Esophagus muscularis mucosa (tissue), 4 donors: Measurements from ENCODE around the gene DMD. TPM values are rescaled to one million over a fixed set of nuclear protein-coding genes. Genes with fewer than 3 reads are reported as not detected.

Experiments
- DNase-seq: peaks from one replicate; pipeline ENCODE4 v3.0.0-alpha.2; 2017; ENCODE audit errors: extremely low spot score
- H3K27ac ChIP-seq, 4 donors: fragments of 200-600 bp; sonication (generic); replicated peaks in 1 of 4; 1 replicate in 3 of 4; 2 replicates in 1 of 4; pipeline ENCODE4 v1.5.1; 2016 to 2019; ENCODE audit warnings: mild to moderate bottlenecking in 1 of 4
- H3K27me3 ChIP-seq, 4 donors: fragments of 200-600 bp; sonication (generic); one replicate each; pipeline versions ENCODE4 v1.5.1 to v1.6.0; 2016 to 2019
- H3K36me3 ChIP-seq, 4 donors: fragments of 200-600 bp; sonication (generic); one replicate each; pipeline ENCODE4 v1.5.1; 2016 to 2019
- H3K4me1 ChIP-seq, 4 donors: fragments of 200-600 bp; sonication (generic); one replicate each; pipeline ENCODE4 v1.5.1; 2016 to 2019
- H3K4me3 ChIP-seq, 4 donors: fragments of 200-600 bp; sonication (generic); 1 replicate in 2 of 4; 2 replicates in 2 of 4; pipeline ENCODE4 v1.5.1; 2016 to 2019; ENCODE audit warnings: mild to moderate bottlenecking in 4 of 4, moderate library complexity in 1 of 4
- H3K9me3 ChIP-seq, 4 donors: fragments of 200-600 bp; sonication (generic); 1 replicate in 3 of 4; 2 replicates in 1 of 4; pipeline ENCODE4 v1.5.1; 2016 to 2019
- CTCF ChIP-seq, 3 experiments: fragments of 200-600 bp in 2 of 3; fragments of 450-650 bp in 1 of 3; sonication (generic) in 2 of 3; IDR thresholded peaks; one replicate each; pipeline ENCODE4 v1.5.1; 2017 to 2019; ENCODE audit warnings: antibody characterized with exemption in 3 of 3, mild to moderate bottlenecking in 2 of 3, moderate library complexity in 1 of 3
- EP300 ChIP-seq: sonication (generic); formaldehyde crosslinking; IDR thresholded peaks from one replicate; pipeline ENCODE4 v1.6.1; 2017; ENCODE audit warnings: antibody characterized with exemption
- POLR2A ChIP-seq: fragments of 450-650 bp; IDR thresholded peaks from one replicate; pipeline ENCODE4 v1.6.1; 2017; ENCODE audit warnings: antibody characterized with exemption, moderate library complexity, mild to moderate bottlenecking, low read depth
- POLR2AphosphoS5 ChIP-seq, 2 donors: sonication (generic); formaldehyde crosslinking; IDR thresholded peaks; one replicate each; pipeline ENCODE4 v1.6.1; 2017; ENCODE audit warnings: antibody characterized with exemption in 2 of 2
- WGBS: methylation state at CpG from one replicate; pipeline ENCODE4 v1.1.5; 2018; 5-methylcytosine and 5-hydroxymethylcytosine counted together
- intact Hi-C: fragments of 100-400 bp; cut with DNase I; formaldehyde crosslinking; loops from one replicate; pipeline ENCODE4 v1.15.1; 2023
- total RNA-seq, 4 donors: library from RNA; depleted of rRNA; stranded (reverse); fragments of >200 nt; gene quantifications; one replicate each; pipeline versions ENCODE4 v1.1.0 to v1.2.1, GENCODE V29; 2016

DMD gene
- total RNA-seq, 4 donors from 2014 or later: 127 to 210 (median 188) TPM

- 62% methylated on average over 4 of the region's 4 CpGs for WGBS
- Histone ChIP-seq H3K4me3 (no peak overlapping the region), H3K9me3 (no peaks in the 10 kb centered on the region), H3K27ac (no peak overlapping the region), H3K4me1 (no peaks in the 10 kb centered on the region), H3K36me3 (no peaks in the 10 kb centered on the region), H3K27me3 (no peaks in the 10 kb centered on the region)
- intact Hi-C loops: no loop called here
- DNase-seq: no peak
- TF ChIP-seq CTCF (IDR thresholded peaks at IDR 0.05): no peak
- TF ChIP-seq EP300: no peak
- TF ChIP-seq POLR2AphosphoS5 (IDR thresholded peaks at IDR 0.05): no peak
- TF ChIP-seq POLR2A: no peak
Observed at GRCh38 chrX:32599156-32599555, 612.2 kb downstream of the DMD start.

- Histone ChIP-seq H3K36me3 (no peaks in the 10 kb centered on the region), H3K27ac (no peak overlapping the region), H3K4me3 (no peak overlapping the region), H3K27me3 (no peaks in the 10 kb centered on the region), H3K9me3 (no peaks in the 10 kb centered on the region), H3K4me1 (no peaks in the 10 kb centered on the region)
- intact Hi-C loops: no loop called here
- DNase-seq: no peak
- no peak for TF ChIP-seq POLR2A
- no peak for TF ChIP-seq CTCF (IDR thresholded peaks at IDR 0.05)
- TF ChIP-seq EP300: no peak
- no peak for TF ChIP-seq POLR2AphosphoS5 (IDR thresholded peaks at IDR 0.05)
- WGBS: 85% methylated on average over 4 of the region's 4 CpGs
Observed at GRCh38 chrX:32598707-32599106, 612.6 kb downstream of the DMD start.

GRCh38 chrX:32597777-32598176, 613.6 kb downstream of the DMD start:
- WGBS: 77% methylated on average over 4 of the region's 4 CpGs
- no peak overlapping the region for H3K27ac ChIP-seq
- H3K36me3 ChIP-seq: peaks cover 0 to 5% (median 0%) of the 10 kb centered on the region in 4 donors
- H3K4me3 ChIP-seq: no peak overlapping the region
- no peaks in the 10 kb centered on the region for H3K27me3 ChIP-seq
- no peak for DNase-seq
- H3K9me3 ChIP-seq: no peaks in the 10 kb centered on the region
- intact Hi-C loops: no loop called here
- H3K4me1 ChIP-seq: no peaks in the 10 kb centered on the region
- no peak for TF ChIP-seq POLR2AphosphoS5 (IDR thresholded peaks at IDR 0.05)
- no peak for TF ChIP-seq CTCF (IDR thresholded peaks at IDR 0.05)
- no peak for TF ChIP-seq POLR2A
- no peak for TF ChIP-seq EP300

GRCh38 chrX:32592786-32593185, 618.6 kb downstream of the DMD start:
- Histone ChIP-seq H3K9me3 (no peaks in the 10 kb centered on the region), H3K27me3 (no peaks in the 10 kb centered on the region), H3K4me1 (no peaks in the 10 kb centered on the region), H3K36me3 (peaks cover 0 to 19% (median 5%) of the 10 kb centered on the region in 4 donors), H3K4me3 (no peak overlapping the region), H3K27ac (no peak overlapping the region)
- intact Hi-C loops: no loop called here
- no peak for DNase-seq
- 77% methylated on average over 3 of the region's 7 CpGs for WGBS
- TF ChIP-seq CTCF (IDR thresholded peaks at IDR 0.05): no peak
- TF ChIP-seq EP300: no peak
- no peak for TF ChIP-seq POLR2AphosphoS5 (IDR thresholded peaks at IDR 0.05)
- TF ChIP-seq POLR2A: no peak

DNA sequence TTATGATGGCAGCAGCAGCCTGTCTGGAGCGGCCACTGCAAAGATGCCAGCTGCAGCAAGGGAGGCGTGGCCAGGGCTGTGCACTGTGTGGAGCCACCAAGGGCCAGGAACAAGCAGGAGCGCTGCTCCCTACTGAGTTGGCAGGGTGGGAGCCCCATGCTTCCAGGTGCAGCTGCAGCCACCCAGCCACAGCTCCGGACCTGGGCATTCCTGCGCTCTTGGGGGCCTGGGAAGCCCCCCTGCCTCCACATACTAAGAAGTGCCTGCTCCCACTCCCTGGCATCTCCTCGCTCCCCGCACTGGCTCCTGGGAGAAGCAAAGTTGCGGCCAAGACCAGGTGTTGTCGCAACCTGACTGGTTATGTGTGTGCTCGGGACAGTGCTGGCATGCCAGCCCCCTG, 619.8 kb downstream of the DMD start:
- DNase-seq: no peak
- WGBS: 92% methylated on average over 7 of the region's 10 CpGs
- H3K9me3 ChIP-seq: no peaks in the 10 kb centered on the region
- TF ChIP-seq CTCF (IDR thresholded peaks at IDR 0.05) (no peak), POLR2A (no peak), POLR2AphosphoS5 (IDR thresholded peaks at IDR 0.05) (no peak), EP300 (no peak)
- no peak overlapping the region for H3K27ac ChIP-seq
- no peaks in the 10 kb centered on the region for H3K4me1 ChIP-seq
- intact Hi-C loops: no loop called here
- no peaks in the 10 kb centered on the region for H3K27me3 ChIP-seq
- H3K4me3 ChIP-seq: no peak overlapping the region
- H3K36me3 ChIP-seq: peaks cover 0 to 19% (median 5%) of the 10 kb centered on the region in 4 donors
